K562 (cell line): ENCODE results near the gene RMP24.

ENCODE experiments used
- ZNF583 ChIP-seq: fragments of 250-450 bp; sonication (Bioruptor Pico); IDR thresholded peaks from 2 replicates; pipeline ENCODE4 v1.4.0; 2020
- ZNF830 ChIP-seq: fragments of 250-450 bp; sonication (Bioruptor Pico); IDR thresholded peaks from 2 replicates; pipeline ENCODE4 v1.5.0; 2021; ENCODE audit warnings: mild to moderate bottlenecking

- no peak for TF ChIP-seq ZNF583
- no peak for TF ChIP-seq ZNF830 (CRISPR knock-in tag)
Measured at GRCh38 chr18:35999925-36000324, 27.4 kb downstream of the RMP24 start.
